ENCODE results near the gene TTC23L.

TTC23L gene

DNA sequence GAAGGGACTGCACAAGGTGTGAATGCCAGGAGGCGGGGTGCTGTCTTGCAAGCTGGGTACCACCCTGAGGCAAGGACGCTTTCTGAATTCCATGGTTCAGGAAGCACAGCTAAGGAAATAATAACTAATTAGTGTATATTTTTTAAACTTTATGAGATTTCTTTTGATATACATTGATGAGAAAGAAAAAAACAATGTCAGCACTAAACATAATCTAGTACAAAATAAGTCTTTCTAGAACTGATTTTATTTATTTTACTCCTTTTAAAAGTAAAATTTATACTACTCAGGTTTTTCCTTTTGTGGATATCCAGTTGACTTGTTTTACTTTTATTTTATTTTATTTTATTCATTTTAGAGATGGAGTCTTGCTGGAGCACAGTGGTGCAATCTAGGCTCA is 94.0 kb downstream of the TTC23L start:
- Histone ChIP-seq H3K9me3 (ENCODE audit: low read depth, low read length) (no peaks in the 10 kb centered on the region), H3K9ac (ENCODE audit: insufficient read length) (no peak overlapping the region), H3K36me3 (ENCODE audit: insufficient read depth, low read length) (peaks cover 19% of the 10 kb centered on the region), H3K27ac (no peak overlapping the region), H3K4me3 (no peak overlapping the region)
- TF ChIP-seq FOXP2 (optimal IDR thresholded peaks at IDR 0.05; ENCODE audit: control extremely low read depth, extremely low read length, insufficient read depth) (no peak), POLR2AphosphoS5 (IDR thresholded peaks at IDR 0.05; ENCODE audit: borderline replicate concordance, low read depth, low read length) (no peak), EZH2 (IDR thresholded peaks at IDR 0.05) (no peak)
- DNase-seq (ENCODE audit: low read depth, low spot score) = no peak

DNA sequence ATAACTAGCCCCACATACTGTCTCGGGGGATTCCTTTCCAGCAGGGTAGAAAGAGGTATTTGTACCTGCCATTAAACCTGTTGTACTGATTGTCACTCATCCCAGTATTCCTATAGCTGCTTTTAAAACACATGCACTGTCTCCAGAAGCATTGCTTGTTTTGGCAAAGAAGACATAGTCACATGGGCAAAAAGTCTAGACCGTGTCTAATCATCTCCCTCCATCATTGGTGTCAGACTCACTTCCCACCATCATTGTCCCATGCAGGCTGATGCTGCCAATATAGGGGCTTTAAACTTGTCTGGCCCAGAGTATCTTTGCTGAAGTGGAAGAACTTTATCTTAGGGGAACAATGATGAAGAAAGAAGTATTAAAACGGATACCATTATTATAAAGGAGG is 103.0 kb downstream of the TTC23L start:
- no peak overlapping the region for H3K27ac ChIP-seq
- no peak for DNase-seq (ENCODE audit: low read depth, low spot score)
- no peak overlapping the region for H3K4me3 ChIP-seq
- TF ChIP-seq POLR2AphosphoS5 (IDR thresholded peaks at IDR 0.05; ENCODE audit: borderline replicate concordance, low read depth, low read length) (no peak), EZH2 (IDR thresholded peaks at IDR 0.05) (no peak), FOXP2 (optimal IDR thresholded peaks at IDR 0.05; ENCODE audit: control extremely low read depth, extremely low read length, insufficient read depth) (no peak)
- H3K36me3 ChIP-seq (ENCODE audit: insufficient read depth, low read length) = peaks cover 47% of the 10 kb centered on the region
- no peaks in the 10 kb centered on the region for H3K9me3 ChIP-seq (ENCODE audit: low read depth, low read length)
- no peak overlapping the region for H3K9ac ChIP-seq (ENCODE audit: insufficient read length)

DNA sequence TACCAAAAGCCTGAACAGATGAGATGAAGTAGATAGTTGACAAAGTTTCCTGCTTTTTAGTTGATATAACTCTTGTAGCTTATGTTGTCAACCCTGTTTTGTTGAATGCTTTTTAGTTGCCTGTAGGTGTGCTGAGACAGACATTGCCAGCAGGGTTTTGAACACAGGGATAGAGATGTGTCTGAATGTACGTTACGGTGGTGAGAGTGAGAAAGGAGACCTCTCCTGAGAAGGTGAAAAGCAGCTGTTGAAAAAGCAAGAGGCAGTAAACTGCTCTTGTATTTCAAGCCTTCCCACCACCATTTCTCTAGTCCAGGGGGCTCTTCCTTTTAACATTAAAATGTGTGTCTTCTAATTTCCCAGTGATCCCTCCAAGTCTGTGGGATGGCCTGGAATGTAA is 105.1 kb downstream of the TTC23L start:
- TF ChIP-seq FOXP2 (optimal IDR thresholded peaks at IDR 0.05; ENCODE audit: control extremely low read depth, extremely low read length, insufficient read depth) (no peak), EZH2 (IDR thresholded peaks at IDR 0.05) (no peak), POLR2AphosphoS5 (IDR thresholded peaks at IDR 0.05; ENCODE audit: borderline replicate concordance, low read depth, low read length) (no peak)

DNA sequence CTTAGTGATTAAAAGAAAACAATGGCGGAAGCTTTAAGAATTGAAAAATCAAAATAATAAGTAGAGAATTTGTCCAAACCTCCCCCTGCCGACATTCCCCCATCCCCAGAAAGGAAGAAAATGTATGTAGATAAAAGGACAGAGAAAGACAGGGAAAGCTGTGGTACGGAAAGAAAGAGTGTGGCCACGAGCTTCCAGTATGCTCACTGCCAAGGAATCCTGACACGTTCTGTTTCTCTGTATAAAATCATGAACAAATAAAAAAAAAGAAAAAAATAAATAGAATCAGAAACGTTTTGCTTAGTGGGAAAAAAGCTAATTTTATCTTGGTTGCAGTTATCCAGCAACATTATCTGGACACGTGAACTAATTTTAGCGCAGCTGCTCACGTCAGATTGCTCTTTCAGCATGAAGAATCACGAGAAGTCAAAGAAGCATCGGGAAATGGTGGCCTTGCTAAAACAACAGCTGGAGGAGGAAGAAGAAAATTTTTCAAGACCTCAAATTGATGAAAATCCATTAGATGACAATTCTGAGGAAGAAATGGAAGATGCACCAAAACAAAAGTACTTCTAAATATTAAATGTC is 105.6 kb downstream of the TTC23L start:
- DNase-seq (ENCODE audit: low read depth, low spot score) = no peak
- no peak overlapping the region for H3K27ac ChIP-seq
- no peaks in the 10 kb centered on the region for H3K9me3 ChIP-seq (ENCODE audit: low read depth, low read length)
- H3K9ac ChIP-seq (ENCODE audit: insufficient read length) = no peak overlapping the region
- TF ChIP-seq EZH2 (IDR thresholded peaks at IDR 0.05) = no peak
- no peak for TF ChIP-seq POLR2AphosphoS5 (IDR thresholded peaks at IDR 0.05; ENCODE audit: borderline replicate concordance, low read depth, low read length)
- peaks cover 37% of the 10 kb centered on the region for H3K36me3 ChIP-seq (ENCODE audit: insufficient read depth, low read length)
- no peak overlapping the region for H3K4me3 ChIP-seq

More for the DNA sequence above, 105.1 kb downstream of the TTC23L start:
- no peak for DNase-seq (ENCODE audit: low read depth, low spot score)
- Histone ChIP-seq H3K9me3 (ENCODE audit: low read depth, low read length) (no peaks in the 10 kb centered on the region), H3K9ac (ENCODE audit: insufficient read length) (no peak overlapping the region), H3K36me3 (ENCODE audit: insufficient read depth, low read length) (peaks cover 37% of the 10 kb centered on the region), H3K4me3 (no peak overlapping the region), H3K27ac (no peak overlapping the region)

Measured in SK-N-MC (cell line).